ENCODE measurements around the gene PARN.
"Not testable (repeated sequence)": the region's sequence is repeated elsewhere in the genome, so short reads cannot be mapped to it uniquely, and the experiment has no call there.

Gene PARN

GRCh38 chr16:14629919-14630619 lies at the start of gene PARN:
Gene PARN (minus strand): TSS chr16:14630260. CDS start chr16:14630125, 135 bp downstream.
- peak; percentile 93 for DNase-seq

- DNase-seq, result no peak
These were observed 48.9 kb upstream of the PARN start for GRCh38 chr16:14678748-14679497.

- DNase-seq, result no peak
These were observed 47.6 kb upstream of the PARN start for GRCh38 chr16:14677627-14678026.

- no peak for DNase-seq
These were observed 46.6 kb upstream of the PARN start for GRCh38 chr16:14676633-14677032.

GRCh38 chr16:14672403-14672971 lies 42.4 kb upstream of the PARN start:
- DNase-seq, result no peak

- DNase-seq, result no peak
These were observed 39.7 kb upstream of the PARN start for GRCh38 chr16:14669776-14670175.

- no peak for DNase-seq
These were observed 38.6 kb upstream of the PARN start for GRCh38 chr16:14668556-14669223.

GRCh38 chr16:14667347-14668266 lies 37.5 kb upstream of the PARN start:
- DNase-seq, result no peak

- DNase-seq, result no peak
These were observed 28.0 kb upstream of the PARN start for GRCh38 chr16:14658063-14658462.

- DNase-seq, result no peak
These were observed 22.7 kb upstream of the PARN start for GRCh38 chr16:14652726-14653125.

- DNase-seq, result no peak
These were observed 20.6 kb upstream of the PARN start for GRCh38 chr16:14650629-14651028.

- no peak for DNase-seq
These were observed 19.8 kb upstream of the PARN start for GRCh38 chr16:14649816-14650215.

- no peak for DNase-seq
These were observed 11.9 kb upstream of the PARN start for GRCh38 chr16:14641926-14642325.

GRCh38 chr16:14641206-14641605 lies 11.1 kb upstream of the PARN start:
- DNase-seq, result no peak

GRCh38 chr16:14640538-14640937 lies 10.5 kb upstream of the PARN start:
- DNase-seq, result no peak

GRCh38 chr16:14636951-14637240 lies 6.8 kb upstream of the PARN start:
- DNase-seq, result not testable (repeated sequence)

- not testable (repeated sequence) for DNase-seq
These were observed 6.3 kb upstream of the PARN start for GRCh38 chr16:14636179-14636950.

GRCh38 chr16:14635395-14636165 lies 5.5 kb upstream of the PARN start:
- no peak for DNase-seq

GRCh38 chr16:14634389-14634725 lies 4.3 kb upstream of the PARN start:
- DNase-seq, result no peak

GRCh38 chr16:14632693-14633569 lies 2.9 kb upstream of the PARN start, which contains the start of gene BFAR:
Gene BFAR (plus strand): TSS chr16:14632951. CDS start chr16:14644347, 11,396 bp downstream.
- DNase-seq, result peak; percentile 93
